Hepatocyte (in vitro differentiated cells): Measurements from ENCODE around the gene VIPR2. TPM values are rescaled to one million over a fixed set of nuclear protein-coding genes. Genes with fewer than 3 reads are reported as not detected.

Experiments used
- DNase-seq: peaks from one replicate; pipeline ENCODE4 v3.0.0-alpha.2; 2016; ENCODE audit warnings: low spot score
- H2AFZ ChIP-seq: fragments of 200-600 bp; sonication (generic); 2 replicates; pipeline ENCODE4 v1.6.0; 2016; ENCODE audit warnings: antibody characterized with exemption, mild to moderate bottlenecking
- H3K27ac ChIP-seq: fragments of 200-600 bp; sonication (generic); 2 replicates; pipeline ENCODE4 v1.5.1; 2016; ENCODE audit warnings: mild to moderate bottlenecking
- H3K27me3 ChIP-seq: fragments of 200-600 bp; sonication (generic); 2 replicates; pipeline ENCODE4 v1.6.1; 2016
- H3K36me3 ChIP-seq: fragments of 200-600 bp; sonication (generic); replicated peaks from 2 replicates; pipeline ENCODE4 v1.5.1; 2016; ENCODE audit warnings: low read depth; ENCODE audit not compliant: insufficient read depth
- H3K4me1 ChIP-seq: fragments of 200-600 bp; sonication (generic); 2 replicates; pipeline ENCODE4 v1.5.1; 2016; ENCODE audit warnings: mild to moderate bottlenecking, moderate library complexity; ENCODE audit not compliant: insufficient read depth
- H3K4me2 ChIP-seq: fragments of 200-600 bp; sonication (generic); 2 replicates; pipeline ENCODE4 v1.6.0; 2016
- H3K4me3 ChIP-seq: fragments of 200-600 bp; sonication (generic); 2 replicates; pipeline ENCODE4 v1.5.1; 2016; ENCODE audit warnings: mild to moderate bottlenecking
- H3K79me2 ChIP-seq: fragments of 200-600 bp; sonication (generic); 2 replicates; pipeline ENCODE4 v1.6.0; 2017; ENCODE audit warnings: mild to moderate bottlenecking
- H3K9me2 ChIP-seq: fragments of 200-600 bp; sonication (generic); replicated peaks from 2 replicates; pipeline ENCODE4 v1.6.0; 2017; ENCODE audit warnings: mild to moderate bottlenecking; ENCODE audit not compliant: insufficient read depth
- H3K9me3 ChIP-seq: fragments of 200-600 bp; sonication (generic); 2 replicates; pipeline ENCODE4 v1.5.1; 2016; ENCODE audit warnings: low read depth, mild to moderate bottlenecking
- H4K20me1 ChIP-seq: fragments of 200-600 bp; sonication (generic); 2 replicates; pipeline ENCODE4 v1.6.0; 2016; ENCODE audit warnings: mild to moderate bottlenecking; ENCODE audit not compliant: insufficient read depth, poor library complexity, severe bottlenecking
- EZH2 ChIP-seq: fragments of 200-600 bp; sonication (generic); IDR thresholded peaks from 2 replicates; pipeline ENCODE4 v1.6.1; 2016; ENCODE audit warnings: antibody characterized with exemption, mild to moderate bottlenecking, borderline replicate concordance
- EZH2phosphoT487 ChIP-seq: fragments of 200-600 bp; sonication (generic); IDR thresholded peaks from one replicate; pipeline ENCODE4 v1.6.1; 2018; ENCODE audit warnings: antibody characterized with exemption, mild to moderate bottlenecking, low read depth, moderate library complexity; ENCODE audit not compliant: unreplicated experiment, severe bottlenecking
- WGBS: methylation state at CpG from one replicate; pipeline ENCODE4 v1.1.6; 2016; ENCODE audit warnings: low lambda C conversion rate; ENCODE audit errors: missing lambda C conversion rate; 5-methylcytosine and 5-hydroxymethylcytosine counted together
- polyA plus RNA-seq: library from polyadenylated mRNA; unstranded; fragments of >200 nt; fragmentation: Nextera tagmentation; extraction: Ambion mirVana; gene quantifications from 2 replicates; pipeline ENCODE4 v1.2.1, GENCODE V29; 2016
- total RNA-seq: library from RNA; depleted of rRNA; stranded (reverse); fragments of >200 nt; gene quantifications from 2 replicates; pipeline ENCODE4 v1.2.3, GENCODE V29; 2014
- TF ChIP-seq, protein P1 (sequence below): fragments of 200-600 bp; sonication (generic); IDR thresholded peaks from 2 replicates; pipeline ENCODE4 v1.5.1; 2016; ENCODE audit warnings: antibody characterized with exemption, mild to moderate bottlenecking; ENCODE audit not compliant: poor library complexity

VIPR2 gene
- total and polyA plus RNA-seq, 2 experiments from 2014 or later, result 2.7 to 3.4 TPM

DNA sequence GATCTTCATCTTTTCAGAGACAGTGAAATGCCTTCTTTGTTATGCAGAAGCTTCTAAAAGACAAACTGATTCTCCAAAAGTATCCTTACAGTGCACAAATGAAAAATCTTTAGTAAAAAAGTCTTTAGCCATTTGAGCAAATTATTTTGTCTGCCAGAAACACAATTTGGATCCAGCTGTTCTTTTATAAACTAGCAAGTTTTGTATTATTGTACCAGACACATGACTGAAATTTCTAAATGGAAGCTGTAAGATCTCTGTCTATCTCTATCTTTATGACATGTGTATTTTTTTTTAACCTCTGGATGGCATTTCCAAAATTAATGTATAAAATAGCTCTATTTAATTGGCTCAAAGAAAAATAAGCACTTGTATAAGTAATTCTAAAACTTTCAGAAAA, 68.3 kb downstream of the VIPR2 start:
- Histone ChIP-seq H3K9me2 (no peaks in the 10 kb centered on the region), H3K27ac (no peak overlapping the region), H3K4me3 (no peak overlapping the region), H3K79me2 (no peaks in the 10 kb centered on the region), H3K4me1 (no peaks in the 10 kb centered on the region), H4K20me1 (no peaks in the 10 kb centered on the region), H3K4me2 (no peak overlapping the region), H3K27me3 (no peaks in the 10 kb centered on the region), H3K36me3 (no peaks in the 10 kb centered on the region), H2AFZ (no peak overlapping the region), H3K9me3 (no peaks in the 10 kb centered on the region)
- DNase-seq, result no peak
- TF ChIP-seq, protein P1, sequence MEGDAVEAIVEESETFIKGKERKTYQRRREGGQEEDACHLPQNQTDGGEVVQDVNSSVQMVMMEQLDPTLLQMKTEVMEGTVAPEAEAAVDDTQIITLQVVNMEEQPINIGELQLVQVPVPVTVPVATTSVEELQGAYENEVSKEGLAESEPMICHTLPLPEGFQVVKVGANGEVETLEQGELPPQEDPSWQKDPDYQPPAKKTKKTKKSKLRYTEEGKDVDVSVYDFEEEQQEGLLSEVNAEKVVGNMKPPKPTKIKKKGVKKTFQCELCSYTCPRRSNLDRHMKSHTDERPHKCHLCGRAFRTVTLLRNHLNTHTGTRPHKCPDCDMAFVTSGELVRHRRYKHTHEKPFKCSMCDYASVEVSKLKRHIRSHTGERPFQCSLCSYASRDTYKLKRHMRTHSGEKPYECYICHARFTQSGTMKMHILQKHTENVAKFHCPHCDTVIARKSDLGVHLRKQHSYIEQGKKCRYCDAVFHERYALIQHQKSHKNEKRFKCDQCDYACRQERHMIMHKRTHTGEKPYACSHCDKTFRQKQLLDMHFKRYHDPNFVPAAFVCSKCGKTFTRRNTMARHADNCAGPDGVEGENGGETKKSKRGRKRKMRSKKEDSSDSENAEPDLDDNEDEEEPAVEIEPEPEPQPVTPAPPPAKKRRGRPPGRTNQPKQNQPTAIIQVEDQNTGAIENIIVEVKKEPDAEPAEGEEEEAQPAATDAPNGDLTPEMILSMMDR, result no peak
- no peak for TF ChIP-seq EZH2
- no peak for TF ChIP-seq EZH2phosphoT487

- Histone ChIP-seq H3K9me2 (no peaks in the 10 kb centered on the region), H4K20me1 (no peaks in the 10 kb centered on the region), H2AFZ (no peak overlapping the region), H3K27me3 (no peaks in the 10 kb centered on the region), H3K4me2 (no peak overlapping the region), H3K4me1 (peaks cover 2% of the 10 kb centered on the region), H3K4me3 (no peak overlapping the region), H3K79me2 (no peaks in the 10 kb centered on the region), H3K27ac (no peak overlapping the region), H3K9me3 (no peaks in the 10 kb centered on the region), H3K36me3 (no peaks in the 10 kb centered on the region)
- DNase-seq, result no peak
- 94% methylated on average over 17 of the region's 17 CpGs for WGBS
- TF ChIP-seq EZH2, result no peak
- TF ChIP-seq, protein P1, result no peak
- TF ChIP-seq EZH2phosphoT487, result no peak
These were observed 69.0 kb downstream of the VIPR2 start for GRCh38 chr7:159075563-159076238.

GRCh38 chr7:159071260-159071659, 73.4 kb downstream of the VIPR2 start:
- no peak overlapping the region for H3K4me2 ChIP-seq
- H3K79me2 ChIP-seq, result no peaks in the 10 kb centered on the region
- H4K20me1 ChIP-seq, result no peaks in the 10 kb centered on the region
- no peak overlapping the region for H3K4me3 ChIP-seq
- no peaks in the 10 kb centered on the region for H3K9me2 ChIP-seq
- no peaks in the 10 kb centered on the region for H3K27me3 ChIP-seq
- H3K27ac ChIP-seq, result no peak overlapping the region
- H3K36me3 ChIP-seq, result no peaks in the 10 kb centered on the region
- H3K4me1 ChIP-seq, result peaks cover 5% of the 10 kb centered on the region
- WGBS, result 96% methylated on average over 6 of the region's 6 CpGs
- H2AFZ ChIP-seq, result no peak overlapping the region
- TF ChIP-seq, protein P1, result no peak
- TF ChIP-seq EZH2 (no peak), EZH2phosphoT487 (no peak)
- DNase-seq, result no peak
- no peaks in the 10 kb centered on the region for H3K9me3 ChIP-seq
